GM12874 (cell line): ENCODE data around the gene SLC17A3.

Experiments
- CTCF ChIP-seq: IDR thresholded peaks from 2 replicates; pipeline ENCODE4 v1.5.1; 2011; ENCODE audit warnings: low read depth, mild to moderate bottlenecking, control low read depth, low read length, moderate library complexity; ENCODE audit not compliant: insufficient read depth

The SLC17A3 gene

GRCh38 chr6:25821341-25821740 lies 52.7 kb downstream of the SLC17A3 start:
- no peak for TF ChIP-seq CTCF

- TF ChIP-seq CTCF = no peak
Observed at GRCh38 chr6:25816252-25816651, 57.8 kb downstream of the SLC17A3 start.

GRCh38 chr6:25815194-25815593 lies 58.8 kb downstream of the SLC17A3 start:
- TF ChIP-seq CTCF = no peak

DNA sequence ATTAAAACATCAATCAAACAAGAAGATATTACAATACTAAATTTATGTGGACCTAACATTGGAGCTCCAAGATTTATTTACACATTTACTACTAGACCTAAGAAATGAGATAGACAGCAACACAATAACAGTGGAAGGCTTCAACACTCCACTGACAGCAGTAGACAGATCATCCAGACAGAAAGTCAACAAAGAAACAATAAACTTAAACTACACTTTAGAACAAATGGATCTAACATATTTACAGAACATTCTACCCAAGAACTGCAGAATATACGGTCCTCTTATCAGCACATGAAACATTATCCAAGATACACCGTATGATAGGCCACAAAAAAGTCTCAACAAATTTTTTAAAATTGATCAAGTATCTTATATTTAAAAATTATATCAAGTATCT lies 69.2 kb downstream of the SLC17A3 start:
- no peak for TF ChIP-seq CTCF

DNA sequence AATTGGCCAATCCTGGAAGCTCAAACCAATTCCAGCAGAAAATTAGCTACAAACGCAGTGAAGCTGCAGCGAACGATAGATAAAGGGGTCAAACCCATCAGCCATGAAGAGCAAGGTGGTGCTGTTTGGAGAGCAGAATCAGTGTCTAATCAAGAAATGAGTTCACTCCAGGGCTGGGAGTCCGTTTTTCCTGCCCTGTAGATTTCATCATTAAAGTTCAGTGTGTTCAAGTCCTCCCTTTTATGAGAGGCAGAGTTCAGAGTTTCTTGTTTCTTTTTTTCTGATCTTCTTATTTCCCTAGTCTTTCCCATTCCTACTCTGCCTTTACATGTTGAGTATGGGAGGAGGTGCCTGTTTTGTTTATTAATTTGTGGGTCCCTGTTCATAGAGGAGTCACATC lies 72.6 kb downstream of the SLC17A3 start:
- TF ChIP-seq CTCF = no peak
